H1 (cell line): Measurements from ENCODE around the gene TSFM. TPM values are rescaled to one million over a fixed set of nuclear protein-coding genes. Genes with fewer than 3 reads are reported as not detected.

Source experiments
- CTCF ChIA-PET: fragments of 300-600 bp; sonication (Branson Sonifier 250); formaldehyde crosslinking; loops from one replicate; lab custom pipeline; 2021; ENCODE audit not compliant: partially characterized antibody; lab: Charles Lee
- POLR2A ChIA-PET: fragments of 300-600 bp; sonication (Branson Sonifier 250); formaldehyde crosslinking; loops from one replicate; lab custom pipeline; 2021; ENCODE audit warnings: inconsistent platforms; ENCODE audit not compliant: partially characterized antibody; lab: Charles Lee
- DNase-seq, 2 experiments: peaks; one replicate each; pipeline versions ENCODE4 v3.0.0 to v3.0.0-alpha.2; 2010 to 2022; ENCODE audit warnings: low spot score in 2 of 2, low read depth in 1 of 2, mixed read lengths in 1 of 2
- FAIRE-seq: peaks from 2 replicates; lab custom pipeline; 2011; peaks lifted over from hg19 to GRCh38; lab: Jason Lieb, UNC
- H2AFZ ChIP-seq: 2 replicates; pipeline ENCODE4 v1.8.1; 2012; ENCODE audit warnings: low read length, inconsistent platforms
- H2AK5ac ChIP-seq: 2 replicates; pipeline ENCODE4 v1.6.1; 2013; ENCODE audit warnings: low read depth, low read length
- H2BK120ac ChIP-seq: replicated peaks from 2 replicates; pipeline ENCODE3; 2013; ENCODE audit warnings: low read depth, low read length, inconsistent platforms
- H2BK12ac ChIP-seq: 2 replicates; pipeline ENCODE4 v1.6.1; 2013; ENCODE audit warnings: low read depth, low read length
- H2BK15ac ChIP-seq: 2 replicates; pipeline ENCODE4 v1.6.1; 2013; ENCODE audit warnings: low read length
- H2BK20ac ChIP-seq: 2 replicates; pipeline ENCODE4 v1.6.1; 2013; ENCODE audit warnings: low read length
- H2BK5ac ChIP-seq: 2 replicates; pipeline ENCODE4 v1.6.1; 2013; ENCODE audit warnings: low read depth, low read length
- H3K14ac ChIP-seq: 2 replicates; pipeline ENCODE4 v1.6.1; 2013; ENCODE audit warnings: inconsistent platforms; ENCODE audit not compliant: insufficient read length
- H3K18ac ChIP-seq: 2 replicates; pipeline ENCODE4 v1.6.1; 2013; ENCODE audit warnings: low read length; ENCODE audit errors: extremely low read depth
- H3K23ac ChIP-seq: 2 replicates; pipeline ENCODE4 v1.6.1; 2013; ENCODE audit warnings: inconsistent platforms; ENCODE audit not compliant: insufficient read length
- H3K23me2 ChIP-seq: 2 replicates; pipeline ENCODE4 v1.6.1; 2013; ENCODE audit warnings: low read depth, low read length
- H3K27ac ChIP-seq: 2 replicates; pipeline ENCODE4 v1.6.1; 2011; ENCODE audit warnings: low read depth, low read length, inconsistent platforms
- H3K27me3 ChIP-seq, 4 experiments: replicated peaks in 1 of 4; 1 replicate in 1 of 4; 2 replicates in 3 of 4; pipeline versions ENCODE4 v1.6.1 to v1.8.1; 2011 to 2013; ENCODE audit warnings: low read length in 3 of 4, mild to moderate bottlenecking in 3 of 4, inconsistent platforms in 2 of 4, mixed read lengths in 2 of 4, moderate library complexity in 1 of 4; ENCODE audit not compliant: control insufficient read depth in 3 of 4, insufficient read depth in 3 of 4; ENCODE audit errors: extremely low read depth in 1 of 4
- H3K36me3 ChIP-seq, 4 experiments: 2 replicates each; pipeline versions ENCODE4 v1.6.1 to v1.8.1; 2011 to 2013; ENCODE audit warnings: mild to moderate bottlenecking in 4 of 4, low read length in 3 of 4, moderate library complexity in 2 of 4, control low read depth in 1 of 4, inconsistent platforms in 1 of 4; ENCODE audit not compliant: insufficient read depth in 4 of 4, control insufficient read depth in 2 of 4
- H3K4ac ChIP-seq: replicated peaks from 2 replicates; pipeline ENCODE3; 2013; ENCODE audit warnings: low read length, low read depth, mixed read lengths, inconsistent platforms; ENCODE audit not compliant: insufficient read length
- H3K4me1 ChIP-seq, 4 experiments: replicated peaks in 1 of 4; 1 replicate in 1 of 4; 2 replicates in 3 of 4; pipeline versions ENCODE4 v1.6.1 to v1.8.1; 2011 to 2013; ENCODE audit warnings: low read length in 3 of 4, inconsistent platforms in 2 of 4, mixed read lengths in 1 of 4; ENCODE audit not compliant: insufficient read depth in 4 of 4, control insufficient read depth in 3 of 4
- H3K4me2 ChIP-seq, 2 experiments: 2 replicates each; pipeline versions ENCODE4 v1.6.1 to v1.8.1; 2011 to 2013; ENCODE audit warnings: low read depth in 2 of 2, low read length in 2 of 2, control low read depth in 1 of 2, inconsistent platforms in 1 of 2, mild to moderate bottlenecking in 1 of 2; ENCODE audit not compliant: insufficient read depth in 1 of 2
- H3K4me3 ChIP-seq, 4 experiments: fragments of 200-600, 300-600 bp in 1 of 4; sonication (generic), shearing (Covaris generic), sonication (Bioruptor Twin) in 1 of 4; 2 replicates each; pipeline versions ENCODE4 v1.5.1 to v1.8.1; 2011 to 2016; ENCODE audit warnings: low read length in 4 of 4, low read depth in 3 of 4, control low read depth in 2 of 4, inconsistent platforms in 2 of 4, mild to moderate bottlenecking in 2 of 4, mixed read lengths in 1 of 4, moderate library complexity in 1 of 4; ENCODE audit not compliant: insufficient read depth in 2 of 4; ENCODE audit errors: extremely low read depth in 1 of 4
- H3K56ac ChIP-seq: replicated peaks from 2 replicates; pipeline ENCODE3; 2013; ENCODE audit warnings: low read depth, mild to moderate bottlenecking, mixed read lengths, low read length, inconsistent platforms; ENCODE audit not compliant: insufficient read length
- H3K79me1 ChIP-seq: 2 replicates; pipeline ENCODE4 v1.6.1; 2013; ENCODE audit warnings: low read depth, low read length, control low read depth
- H3K79me2 ChIP-seq, 2 experiments: 2 replicates each; pipeline versions ENCODE4 v1.6.1 to v1.8.1; 2012 to 2013; ENCODE audit warnings: low read length in 2 of 2, mild to moderate bottlenecking in 2 of 2, inconsistent platforms in 1 of 2; ENCODE audit not compliant: insufficient read depth in 2 of 2, control insufficient read depth in 1 of 2
- H3K9ac ChIP-seq, 4 experiments: replicated peaks in 1 of 4; 1 replicate in 1 of 4; 2 replicates in 3 of 4; pipeline versions ENCODE4 v1.6.1 to v1.8.1; 2011 to 2013; ENCODE audit warnings: low read depth in 3 of 4, low read length in 3 of 4, control low read depth in 2 of 4, mild to moderate bottlenecking in 2 of 4, moderate library complexity in 2 of 4, inconsistent platforms in 1 of 4; ENCODE audit errors: extremely low read depth in 1 of 4
- H3K9me3 ChIP-seq, 2 experiments: 2 replicates each; pipeline versions ENCODE4 v1.6.1 to v1.8.1; 2012 to 2013; ENCODE audit warnings: mild to moderate bottlenecking in 2 of 2, moderate library complexity in 2 of 2, control low read depth in 1 of 2, inconsistent platforms in 1 of 2, low read depth in 1 of 2, low read length in 1 of 2, mixed read lengths in 1 of 2; ENCODE audit not compliant: insufficient read depth in 2 of 2
- H4K20me1 ChIP-seq, 2 experiments: replicated peaks in 1 of 2; 2 replicates each; pipeline versions ENCODE3 to v1.8.1; 2011 to 2013; ENCODE audit warnings: inconsistent platforms in 2 of 2, low read length in 2 of 2, mild to moderate bottlenecking in 1 of 2; ENCODE audit not compliant: insufficient read depth in 2 of 2, control insufficient read depth in 1 of 2
- H4K5ac ChIP-seq: 2 replicates; pipeline ENCODE4 v1.6.1; 2013; ENCODE audit warnings: low read length, low read depth, mixed read lengths, inconsistent platforms; ENCODE audit not compliant: insufficient read length
- H4K8ac ChIP-seq: 2 replicates; pipeline ENCODE4 v1.8.0; 2013; ENCODE audit warnings: mild to moderate bottlenecking, moderate library complexity, low read length, inconsistent platforms; ENCODE audit not compliant: insufficient read depth; ENCODE audit errors: extremely low read depth
- H4K91ac ChIP-seq: replicated peaks from 2 replicates; pipeline ENCODE3; 2013; ENCODE audit warnings: low read length, mixed read lengths, inconsistent platforms; ENCODE audit not compliant: insufficient read length
- GABPA ChIP-seq: IDR thresholded peaks from 2 replicates; pipeline ENCODE4 v1.6.1; 2011; ENCODE audit warnings: mild to moderate bottlenecking, low read length, moderate library complexity, borderline replicate concordance; ENCODE audit not compliant: insufficient read depth
- KDM4A ChIP-seq: IDR thresholded peaks from one replicate; pipeline ENCODE4 v1.7.1; 2012; ENCODE audit warnings: low read depth, mild to moderate bottlenecking, moderate library complexity, low read length, inconsistent platforms; ENCODE audit not compliant: severe bottlenecking
- NRF1 ChIP-seq: IDR thresholded peaks from 2 replicates; pipeline ENCODE4 v1.6.1; 2011; ENCODE audit warnings: mild to moderate bottlenecking, low read depth, low read length, improper control_type of control experiment
- RFX5 ChIP-seq: IDR thresholded peaks from 2 replicates; pipeline ENCODE4 v1.6.1; 2011; ENCODE audit warnings: low read depth, low read length, improper control_type of control experiment, borderline replicate concordance
- SIN3A ChIP-seq, 2 experiments: IDR thresholded peaks in 1 of 2; conservative IDR thresholded peaks in 1 of 2; 2 replicates each; pipeline ENCODE4 v1.6.1; 2011 to 2012; ENCODE audit warnings: low read length in 2 of 2, improper control_type of control experiment in 1 of 2, low read depth in 1 of 2, mild to moderate bottlenecking in 1 of 2
- SIRT6 ChIP-seq: IDR thresholded peaks from one replicate; pipeline ENCODE4 v1.7.1; 2012; ENCODE audit warnings: low read length, inconsistent platforms
- TAF7 ChIP-seq: optimal IDR thresholded peaks from 2 replicates; pipeline ENCODE3; 2011; ENCODE audit warnings: low read depth, mild to moderate bottlenecking, inconsistent platforms, low read length, moderate library complexity, borderline replicate concordance
- WGBS, 2 experiments: shearing (Covaris generic) in 1 of 2; methylation state at CpG; one replicate each; pipeline versions ENCODE4 v1.1.6 to v1.1.7; 2013 to 2015; ENCODE audit warnings: low lambda C conversion rate in 2 of 2, mixed read lengths in 2 of 2, inconsistent platforms in 1 of 2, low coverage in 1 of 2, missing lambda C conversion rate in 1 of 2; ENCODE audit not compliant: insufficient replicate concordance in 2 of 2, insufficient coverage in 1 of 2, insufficient read length in 1 of 2; ENCODE audit errors: extremely low coverage in 1 of 2, missing lambda C conversion rate in 1 of 2; 5-methylcytosine and 5-hydroxymethylcytosine counted together
- polyA plus RNA-seq, 7 experiments: library from polyadenylated mRNA; depleted of rRNA in 3 of 7; stranded (reverse) in 5 of 7; unstranded in 2 of 7; fragments of >200 nt in 5 of 7; fragments of 200-250 nt in 2 of 7; gene quantifications; 1 replicate in 5 of 7; 2 replicates in 1 of 7; 4 replicates in 1 of 7; pipeline versions ENCODE4 v1.2.1 to v1.2.3, GENCODE V29; 2011 to 2013; ENCODE audit warnings: missing spikeins in 2 of 7, mixed read lengths in 2 of 7
- total RNA-seq: library from RNA; stranded (reverse); fragmentation: NEBNext Ultra II Directional; extraction: Animal tissue kit (Norgen Biotek cat#: 25700); gene quantifications from 2 replicates; pipeline ENCODE4 v1.2.1, GENCODE V29; 2021

The TSFM gene
- total and polyA plus RNA-seq, 2 of the 8 experiments (the other 6 are each of a cell fraction or from before 2014, with no cell fraction given), result 17.4 to 49.8 TPM

DNA sequence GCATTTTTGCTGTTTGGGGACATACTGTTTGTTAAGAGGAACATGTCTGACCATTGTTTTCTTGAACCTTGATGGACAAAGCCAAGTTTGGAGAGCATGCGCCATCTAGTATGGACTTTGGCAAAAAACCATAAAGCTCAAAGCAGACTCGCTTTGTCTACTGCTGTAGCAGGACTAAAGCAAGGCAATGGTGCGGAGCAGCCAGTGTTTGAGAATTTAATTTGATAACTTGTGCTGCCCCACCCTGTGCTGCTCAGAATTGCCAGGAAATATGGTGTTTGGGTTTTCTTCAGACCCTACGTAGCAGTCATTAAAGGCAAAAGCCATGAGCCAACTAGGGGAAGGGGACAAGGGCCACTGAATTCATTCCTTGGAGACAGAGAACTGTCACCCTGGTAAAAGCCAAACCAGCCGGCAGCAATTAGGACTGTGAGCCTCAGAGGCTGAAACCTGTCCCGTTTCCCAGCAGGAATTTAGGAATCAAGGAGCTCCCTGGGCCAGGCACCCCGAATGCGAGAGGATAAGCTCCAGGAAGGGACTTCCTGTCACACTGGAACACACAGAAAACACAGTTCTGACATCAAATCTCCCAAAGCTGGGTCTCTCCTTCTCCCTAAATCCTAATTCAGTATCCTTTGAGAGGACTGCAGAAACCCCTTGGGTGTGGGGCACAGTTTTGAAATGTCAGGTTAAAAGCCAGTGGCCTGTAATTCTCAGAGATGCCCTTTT lies 34.8 kb downstream of the TSFM start:
- Histone ChIP-seq H4K20me1 (peaks cover 0 to 2% of the 10 kb centered on the region in 2 experiments), H3K27ac (no peak overlapping the region), H2BK15ac (no peak overlapping the region), H2BK20ac (no peak overlapping the region), H2AK5ac (no peak overlapping the region), H3K56ac (no peak overlapping the region), H3K9me3 (no peaks in the 10 kb centered on the region), H3K36me3 (peaks cover under 1 to 9% (median 2%) of the 10 kb centered on the region in 4 experiments; a peak in 5 of 8 replicates), H3K79me1 (no peaks in the 10 kb centered on the region), H3K4me3 (no peak overlapping the region), H3K27me3 (no peaks in the 10 kb centered on the region), H3K79me2 (no peaks in the 10 kb centered on the region), H4K8ac (no peak overlapping the region), H3K23me2 (no peaks in the 10 kb centered on the region), H3K4me1 (no peaks in the 10 kb centered on the region), H4K91ac (no peak overlapping the region), H2AFZ (no peak overlapping the region), H3K14ac (no peak overlapping the region), H2BK120ac (no peak overlapping the region), H2BK5ac (no peak overlapping the region), H3K9ac (no peak overlapping the region), H2BK12ac (no peak overlapping the region), H3K23ac (no peak overlapping the region), H3K4ac (no peak overlapping the region), H4K5ac (no peak overlapping the region), H3K18ac (no peak overlapping the region), H3K4me2 (no peak overlapping the region)
- 88% methylated on average over 8 of the region's 8 CpGs; no CpG with 5 or more reads in 1 of the 2 experiments for WGBS, 2 experiments
- no peak for FAIRE-seq
- DNase-seq, result no peak
- ChIA-PET CTCF (interaction anchor here (0.6 to 10.4 kb wide), 10 partner anchors 12 to 88 kb away, joined by 3 to 146 read pairs (median 6); partner anchors contain the start of genes CTDSP2 and TSFM), POLR2A (interaction anchor here (0.8 to 9.6 kb wide), 9 partner anchors 8 to 51 kb away, joined by 3 to 71 read pairs (median 10); partner anchors contain the start of genes CTDSP2 and CYP27B1)
- TF ChIP-seq SIN3A (conservative IDR thresholded peaks at IDR 0.05 in 1 of 2, IDR thresholded peaks at IDR 0.05 in 1 of 2; ENCODE audit: low read depth in 1 of 2, low read length in 2 of 2) (no peak), SIRT6 (no peak), TAF7 (no peak), NRF1 (no peak), KDM4A (no peak), RFX5 (no peak), GABPA (no peak)
